HepG2 (cell line): Measurements from ENCODE around the gene C16orf95. TPM values are rescaled to one million over a fixed set of nuclear protein-coding genes. Genes with fewer than 3 reads are reported as not detected.

Source experiments
- ARNTL ChIP-seq: sonication (generic); formaldehyde crosslinking; IDR thresholded peaks from 2 replicates; pipeline ENCODE4 v1.4.0; 2020; ENCODE audit warnings: mild to moderate bottlenecking, missing genetic modification reagents
- IKZF1 ChIP-seq: fragments of 450-650 bp; IDR thresholded peaks from 2 replicates; pipeline ENCODE4 v1.7.1; 2016
- JDP2 ChIP-seq: sonication (generic); formaldehyde crosslinking; IDR thresholded peaks from 2 replicates; pipeline ENCODE4 v1.8.1; 2022; ENCODE audit warnings: missing genetic modification reagents, borderline replicate concordance
- KLF11 ChIP-seq: IDR thresholded peaks from 2 replicates; pipeline ENCODE4 v1.6.1; 2016; ENCODE audit warnings: missing compliant biosample characterization
- KLF12 ChIP-seq: sonication (generic); formaldehyde crosslinking; IDR thresholded peaks from 2 replicates; pipeline ENCODE4 v1.4.0; 2020; ENCODE audit warnings: missing genetic modification reagents, borderline replicate concordance
- KLF16 ChIP-seq, 2 experiments: sonication (generic) in 1 of 2; formaldehyde crosslinking in 1 of 2; IDR thresholded peaks; 2 replicates each; pipeline versions ENCODE4 v1.6.1 to v1.8.0; 2016 to 2023; ENCODE audit warnings: missing genetic modification reagents in 2 of 2, missing compliant biosample characterization in 1 of 2
- MATR3 ChIP-seq: sonication (generic); formaldehyde crosslinking; IDR thresholded peaks from 2 replicates; pipeline ENCODE4 v1.4.0; 2020; ENCODE audit warnings: missing genetic modification reagents
- NFATC3 ChIP-seq: sonication (generic); formaldehyde crosslinking; IDR thresholded peaks from 2 replicates; pipeline ENCODE4 v1.5.1; 2020; ENCODE audit warnings: mild to moderate bottlenecking, missing genetic modification reagents
- NR0B2 ChIP-seq: sonication (generic); formaldehyde crosslinking; IDR thresholded peaks from 2 replicates; pipeline ENCODE4 v1.4.0; 2020; ENCODE audit warnings: mild to moderate bottlenecking, missing genetic modification reagents
- RFXAP ChIP-seq: sonication (generic); formaldehyde crosslinking; IDR thresholded peaks from 2 replicates; pipeline ENCODE4 v1.4.0; 2020; ENCODE audit warnings: missing genetic modification reagents, borderline replicate concordance
- RXRB ChIP-seq: IDR thresholded peaks from 2 replicates; pipeline ENCODE4 v1.6.1; 2016; ENCODE audit warnings: borderline replicate concordance, missing genetic modification reagents, missing compliant biosample characterization
- SIX1 ChIP-seq: sonication (generic); formaldehyde crosslinking; IDR thresholded peaks from 2 replicates; pipeline ENCODE4 v1.4.0; 2020; ENCODE audit warnings: missing genetic modification reagents, borderline replicate concordance
- TCF12 ChIP-seq, 2 experiments: fragments of 450-650 bp in 1 of 2; sonication (generic) in 1 of 2; formaldehyde crosslinking in 1 of 2; IDR thresholded peaks; 2 replicates each; pipeline versions ENCODE4 v1.6.1 to v1.8.0; 2017 to 2022; ENCODE audit warnings: antibody characterized with exemption in 1 of 2, mild to moderate bottlenecking in 1 of 2, missing genetic modification reagents in 1 of 2, moderate library complexity in 1 of 2
- ZNF549 ChIP-seq: sonication (generic); formaldehyde crosslinking; IDR thresholded peaks from 2 replicates; pipeline ENCODE4 v1.5.0; 2020; ENCODE audit warnings: missing genetic modification reagents
- ZNF574 ChIP-seq: sonication (generic); formaldehyde crosslinking; IDR thresholded peaks from 2 replicates; pipeline ENCODE4 v1.4.0; 2020; ENCODE audit warnings: missing genetic modification reagents
- polyA plus RNA-seq, 8 experiments: library from polyadenylated mRNA; depleted of rRNA in 3 of 8; stranded (reverse) in 7 of 8; unstranded in 1 of 8; fragments of >200 nt; fragmentation: Illumina TruSeq in 4 of 8; extraction: Trizol in 4 of 8; gene quantifications; 2 replicates each; pipeline versions ENCODE4 v1.2.1 to v1.2.3, GENCODE V29; 2011 to 2016; ENCODE audit warnings: low read depth in 4 of 8, missing spikeins in 1 of 8, mixed read lengths in 1 of 8; ENCODE audit not compliant: insufficient read depth in 1 of 8
- total RNA-seq, 5 experiments: library from RNA; depleted of rRNA; stranded (reverse); fragments of >200 nt; fragmentation: Illumina TruSeq; extraction: Trizol; gene quantifications; 2 replicates each; pipeline ENCODE4 v1.2.3, GENCODE V29; 2016; ENCODE audit warnings: low read depth in 1 of 5
- TF ChIP-seq, protein P1 (sequence below), 2 experiments: sonication (generic) in 1 of 2; formaldehyde crosslinking in 1 of 2; IDR thresholded peaks; 2 replicates each; pipeline versions ENCODE4 v1.6.1 to v1.9.0; 2014 to 2022; ENCODE audit warnings: antibody characterized with exemption in 1 of 2, borderline replicate concordance in 1 of 2, inconsistent platforms in 1 of 2, low read depth in 1 of 2, missing genetic modification reagents in 1 of 2
- TF ChIP-seq, protein P2 (sequence below): sonication (generic); formaldehyde crosslinking; IDR thresholded peaks from 2 replicates; pipeline ENCODE4 v1.9.0; 2022; ENCODE audit warnings: low read depth, missing genetic modification reagents

C16orf95 gene
- total and polyA plus RNA-seq, 2 of the 13 experiments (the other 11 are each of a cell fraction or from before 2014, with no cell fraction given) = 2.8 to 8.6 TPM

DNA sequence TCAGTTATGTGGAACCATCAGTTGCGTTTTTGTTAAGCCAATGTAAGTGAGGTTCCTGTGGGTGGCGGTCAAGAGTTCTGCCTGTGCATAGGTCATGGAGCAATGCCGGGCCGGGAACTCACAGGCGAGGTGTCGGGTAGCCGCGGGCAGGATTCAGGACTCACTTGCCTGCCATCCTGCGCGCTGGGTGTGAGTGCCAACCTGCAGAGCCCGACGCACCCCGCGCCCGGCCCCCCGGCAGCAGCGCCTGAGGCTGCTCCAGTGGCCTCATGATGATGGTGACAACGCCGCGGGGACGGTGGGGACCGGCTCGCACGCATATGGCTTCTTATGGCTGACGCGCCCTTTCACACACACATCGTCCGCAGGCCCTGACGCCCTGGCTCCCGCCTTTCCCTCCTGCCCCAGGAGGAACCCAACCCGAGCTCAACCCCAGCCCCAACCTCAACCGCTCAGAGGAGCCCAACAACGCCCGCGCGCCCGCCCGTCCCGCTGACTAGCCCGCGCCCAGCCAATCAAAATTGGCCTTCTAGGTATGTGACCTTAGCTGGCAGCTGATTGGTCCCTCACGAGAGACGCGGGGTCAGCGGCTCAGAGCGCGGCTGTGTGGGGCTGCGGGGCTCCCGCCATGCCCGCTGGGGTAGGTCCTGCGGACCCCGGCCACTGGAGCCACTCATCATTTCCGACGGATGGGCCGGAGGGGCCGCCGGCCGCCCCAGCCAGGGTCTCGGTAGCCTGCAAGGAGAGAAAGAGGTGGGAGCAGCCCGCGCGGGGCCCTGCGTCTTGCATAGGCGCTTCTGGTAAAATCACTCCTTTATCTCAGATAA lies at the start of gene C16orf95 (continued):
- peak; percentile 93 for TF ChIP-seq RXRB
- peak in 1 of 2 experiments; percentile 76; a peak in 1 of 4 replicates for TF ChIP-seq KLF16 (CRISPR knock-in tag; IDR thresholded peaks at IDR 0.05)
- TF ChIP-seq ARNTL (CRISPR knock-in tag) = 0 out of 2 replicates have a peak, but pooled peaks have one; percentile 21
- TF ChIP-seq IKZF1 = no peak
- peak; percentile 4; the same call in 1 of the 2 replicates for TF ChIP-seq SIX1 (CRISPR knock-in tag)
- no peak for TF ChIP-seq KLF11 (CRISPR knock-in tag)
- TF ChIP-seq, protein P1, sequence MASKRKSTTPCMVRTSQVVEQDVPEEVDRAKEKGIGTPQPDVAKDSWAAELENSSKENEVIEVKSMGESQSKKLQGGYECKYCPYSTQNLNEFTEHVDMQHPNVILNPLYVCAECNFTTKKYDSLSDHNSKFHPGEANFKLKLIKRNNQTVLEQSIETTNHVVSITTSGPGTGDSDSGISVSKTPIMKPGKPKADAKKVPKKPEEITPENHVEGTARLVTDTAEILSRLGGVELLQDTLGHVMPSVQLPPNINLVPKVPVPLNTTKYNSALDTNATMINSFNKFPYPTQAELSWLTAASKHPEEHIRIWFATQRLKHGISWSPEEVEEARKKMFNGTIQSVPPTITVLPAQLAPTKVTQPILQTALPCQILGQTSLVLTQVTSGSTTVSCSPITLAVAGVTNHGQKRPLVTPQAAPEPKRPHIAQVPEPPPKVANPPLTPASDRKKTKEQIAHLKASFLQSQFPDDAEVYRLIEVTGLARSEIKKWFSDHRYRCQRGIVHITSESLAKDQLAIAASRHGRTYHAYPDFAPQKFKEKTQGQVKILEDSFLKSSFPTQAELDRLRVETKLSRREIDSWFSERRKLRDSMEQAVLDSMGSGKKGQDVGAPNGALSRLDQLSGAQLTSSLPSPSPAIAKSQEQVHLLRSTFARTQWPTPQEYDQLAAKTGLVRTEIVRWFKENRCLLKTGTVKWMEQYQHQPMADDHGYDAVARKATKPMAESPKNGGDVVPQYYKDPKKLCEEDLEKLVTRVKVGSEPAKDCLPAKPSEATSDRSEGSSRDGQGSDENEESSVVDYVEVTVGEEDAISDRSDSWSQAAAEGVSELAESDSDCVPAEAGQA (IDR thresholded peaks at IDR 0.05; ENCODE audit: low read depth) = no peak
- TF ChIP-seq, protein P1 (CRISPR knock-in tag; IDR thresholded peaks at IDR 0.05; ENCODE audit: borderline replicate concordance) = no peak
- no peak for TF ChIP-seq KLF12 (CRISPR knock-in tag)
- no peak; the same call in 1 of the 2 replicates for TF ChIP-seq MATR3 (CRISPR knock-in tag)
- no peak for TF ChIP-seq ZNF549 (CRISPR knock-in tag)
- TF ChIP-seq ZNF574 (CRISPR knock-in tag) = peak; percentile 54; the same call in 1 of the 2 replicates
- TF ChIP-seq JDP2 (CRISPR knock-in tag) = no peak
- TF ChIP-seq RFXAP (CRISPR knock-in tag) = peak; percentile 84
- no peak for TF ChIP-seq TCF12 (IDR thresholded peaks at IDR 0.05)
- TF ChIP-seq TCF12 (CRISPR knock-in tag; IDR thresholded peaks at IDR 0.05) = no peak
- no peak; the same call in 1 of the 2 replicates for TF ChIP-seq NR0B2 (CRISPR knock-in tag)
- TF ChIP-seq, protein P2, sequence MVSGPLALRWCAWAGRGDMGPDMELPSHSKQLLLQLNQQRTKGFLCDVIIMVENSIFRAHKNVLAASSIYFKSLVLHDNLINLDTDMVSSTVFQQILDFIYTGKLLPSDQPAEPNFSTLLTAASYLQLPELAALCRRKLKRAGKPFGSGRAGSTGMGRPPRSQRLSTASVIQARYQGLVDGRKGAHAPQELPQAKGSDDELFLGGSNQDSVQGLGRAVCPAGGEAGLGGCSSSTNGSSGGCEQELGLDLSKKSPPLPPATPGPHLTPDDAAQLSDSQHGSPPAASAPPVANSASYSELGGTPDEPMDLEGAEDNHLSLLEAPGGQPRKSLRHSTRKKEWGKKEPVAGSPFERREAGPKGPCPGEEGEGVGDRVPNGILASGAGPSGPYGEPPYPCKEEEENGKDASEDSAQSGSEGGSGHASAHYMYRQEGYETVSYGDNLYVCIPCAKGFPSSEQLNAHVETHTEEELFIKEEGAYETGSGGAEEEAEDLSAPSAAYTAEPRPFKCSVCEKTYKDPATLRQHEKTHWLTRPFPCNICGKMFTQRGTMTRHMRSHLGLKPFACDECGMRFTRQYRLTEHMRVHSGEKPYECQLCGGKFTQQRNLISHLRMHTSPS (CRISPR knock-in tag) = peak; percentile 83; the same call in 1 of the 2 replicates
- no peak for TF ChIP-seq NFATC3 (CRISPR knock-in tag)
